Stimulated activated memory B cell treated with anti-CD40 and anti-IgM and Interleukin-4, amounts not matched to agents 10 μg/mL and 1 μg/mL and 100 μg/mL, for 72 hours (primary cell): ENCODE measurements around the gene DIO1.
"Not testable (repeated sequence)": the region's sequence is repeated elsewhere in the genome, so short reads cannot be mapped to it uniquely, and the experiment has no call there.

ENCODE experiments used
- ATAC-seq: fragments of 150-1000 bp; cut with Tn5 transposase; 2 replicates; pipeline ENCODE4 v1.10.0; 2021
- H3K27ac Mint-ChIP-seq: one replicate; pipeline ENCODE4 v1.8.0; 2022; ENCODE audit warnings: mild to moderate bottlenecking, mixed read lengths
- H3K27me3 Mint-ChIP-seq: one replicate; pipeline ENCODE4 v1.8.0; 2022; ENCODE audit warnings: mixed read lengths
- H3K36me3 Mint-ChIP-seq: one replicate; pipeline ENCODE4 v1.8.0; 2022; ENCODE audit warnings: mixed read lengths
- H3K4me1 Mint-ChIP-seq: one replicate; pipeline ENCODE4 v1.8.0; 2022; ENCODE audit warnings: mixed read lengths
- H3K4me3 Mint-ChIP-seq: one replicate; pipeline ENCODE4 v1.8.0; 2022; ENCODE audit warnings: mild to moderate bottlenecking, moderate library complexity, mixed read lengths
- H3K9me3 Mint-ChIP-seq: one replicate; pipeline ENCODE4 v1.8.0; 2022; ENCODE audit warnings: mixed read lengths

The DIO1 gene

DNA sequence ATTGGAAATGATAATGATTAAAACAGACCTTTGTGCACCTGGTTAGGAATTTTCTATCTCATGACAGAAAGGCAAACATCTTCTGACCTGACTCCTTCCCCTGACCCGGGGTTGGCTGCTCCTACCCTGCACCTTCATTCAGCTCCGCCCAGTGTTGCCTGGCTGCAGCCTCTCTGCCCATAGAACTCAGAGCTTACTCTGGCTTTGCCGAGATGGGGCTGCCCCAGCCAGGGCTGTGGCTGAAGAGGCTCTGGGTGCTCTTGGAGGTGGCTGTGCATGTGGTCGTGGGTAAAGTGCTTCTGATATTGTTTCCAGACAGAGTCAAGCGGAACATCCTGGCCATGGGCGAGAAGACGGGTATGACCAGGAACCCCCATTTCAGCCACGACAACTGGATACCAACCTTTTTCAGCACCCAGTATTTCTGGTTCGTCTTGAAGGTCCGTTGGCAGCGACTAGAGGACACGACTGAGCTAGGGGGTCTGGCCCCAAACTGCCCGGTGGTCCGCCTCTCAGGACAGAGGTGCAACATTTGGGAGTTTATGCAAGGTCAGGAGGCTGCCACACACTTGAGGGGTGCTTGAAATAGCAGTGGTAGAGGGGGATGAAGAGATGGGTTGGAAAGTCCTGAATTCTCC, at the start of gene DIO1:
Gene DIO1, plus strand, starts transcription at position 189 of the 638 bp plus-strand sequence. Its CDS starts 24 bp downstream, at position 213.
- no peaks in the 10 kb centered on the region for H3K36me3 Mint-ChIP-seq
- H3K27me3 Mint-ChIP-seq, result peaks cover 13% of the 10 kb centered on the region
- H3K4me3 Mint-ChIP-seq, result no peak within 1 kb of the TSS
- peaks cover 13% of the 10 kb centered on the region for H3K4me1 Mint-ChIP-seq
- no peak within 1 kb of the TSS for H3K27ac Mint-ChIP-seq
- H3K9me3 Mint-ChIP-seq, result no peaks in the 10 kb centered on the region
- ATAC-seq, result no peak

DNA sequence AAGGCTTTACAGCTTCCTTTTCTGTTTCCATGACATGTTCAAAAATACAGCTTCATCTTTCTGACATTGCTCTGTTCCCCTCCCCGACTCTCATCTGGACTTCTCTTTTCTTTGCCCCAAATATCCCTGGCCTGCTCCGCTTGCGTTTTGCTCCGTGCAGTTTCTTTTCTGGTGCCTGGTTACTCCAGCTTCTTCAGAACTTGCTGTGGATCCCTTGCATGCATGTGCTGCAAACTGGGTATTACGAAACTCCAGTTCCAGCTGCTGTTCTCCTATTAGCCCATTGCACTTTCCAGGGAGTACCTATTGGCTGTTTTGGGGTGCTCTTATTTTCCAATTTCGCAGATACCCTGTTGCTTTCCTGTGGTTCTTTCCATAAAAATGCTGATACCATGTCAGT, 46.0 kb upstream of the DIO1 start:
- no peaks in the 10 kb centered on the region for H3K9me3 Mint-ChIP-seq
- H3K36me3 Mint-ChIP-seq, result peaks cover 34% of the 10 kb centered on the region
- H3K27ac Mint-ChIP-seq, result no peak overlapping the region
- H3K27me3 Mint-ChIP-seq, result no peaks in the 10 kb centered on the region
- no peak overlapping the region for H3K4me3 Mint-ChIP-seq
- H3K4me1 Mint-ChIP-seq, result no peaks in the 10 kb centered on the region
- ATAC-seq, result no peak

- Mint-ChIP-seq H3K27ac (no peak overlapping the region), H3K4me3 (no peak overlapping the region), H3K36me3 (peaks cover 49% of the 10 kb centered on the region)
These were observed 43.8 kb upstream of the DIO1 start for GRCh38 chr1:53850082-53850673.

GRCh38 chr1:53851571-53852285, 42.3 kb upstream of the DIO1 start:
- Mint-ChIP-seq H3K4me3 (no peak overlapping the region), H3K36me3 (peaks cover 53% of the 10 kb centered on the region), H3K4me1 (no peaks in the 10 kb centered on the region), H3K27ac (no peak overlapping the region), H3K27me3 (no peaks in the 10 kb centered on the region), H3K9me3 (no peaks in the 10 kb centered on the region)
- no peak for ATAC-seq

More at GRCh38 chr1:53850082-53850673, 43.8 kb upstream of the DIO1 start:
- Mint-ChIP-seq H3K9me3 (no peaks in the 10 kb centered on the region), H3K4me1 (no peaks in the 10 kb centered on the region), H3K27me3 (no peaks in the 10 kb centered on the region)
- ATAC-seq, result no peak

GRCh38 chr1:53860967-53861411, 33.0 kb upstream of the DIO1 start:
- Mint-ChIP-seq H3K27ac (peak overlapping the region; percentile 52), H3K36me3 (peaks cover 24% of the 10 kb centered on the region), H3K9me3 (no peaks in the 10 kb centered on the region), H3K4me3 (no peak overlapping the region), H3K27me3 (no peaks in the 10 kb centered on the region), H3K4me1 (peaks cover 25% of the 10 kb centered on the region)
- ATAC-seq, result peak; percentile 59

GRCh38 chr1:53862507-53862906, 31.5 kb upstream of the DIO1 start:
- Mint-ChIP-seq H3K27ac (peak overlapping the region; percentile 74), H3K27me3 (no peaks in the 10 kb centered on the region), H3K36me3 (peaks cover 34% of the 10 kb centered on the region), H3K4me3 (no peak overlapping the region), H3K4me1 (peaks cover 25% of the 10 kb centered on the region), H3K9me3 (no peaks in the 10 kb centered on the region)
- ATAC-seq, result peak; percentile 74

- H3K4me1 Mint-ChIP-seq, result peaks cover 10% of the 10 kb centered on the region
- ATAC-seq, result no peak
- H3K27ac Mint-ChIP-seq, result no peak overlapping the region
- H3K27me3 Mint-ChIP-seq, result no peaks in the 10 kb centered on the region
- H3K4me3 Mint-ChIP-seq, result no peak overlapping the region
- H3K36me3 Mint-ChIP-seq, result peaks cover 21% of the 10 kb centered on the region
- H3K9me3 Mint-ChIP-seq, result no peaks in the 10 kb centered on the region
These were observed 25.4 kb upstream of the DIO1 start for GRCh38 chr1:53868565-53868964.

GRCh38 chr1:53869454-53870117, 24.4 kb upstream of the DIO1 start:
- Mint-ChIP-seq H3K9me3 (no peaks in the 10 kb centered on the region), H3K27ac (peak overlapping the region; percentile 19), H3K36me3 (peaks cover 21% of the 10 kb centered on the region), H3K27me3 (no peaks in the 10 kb centered on the region), H3K4me3 (no peak overlapping the region), H3K4me1 (peaks cover 10% of the 10 kb centered on the region)
- peak; percentile 87 for ATAC-seq

DNA sequence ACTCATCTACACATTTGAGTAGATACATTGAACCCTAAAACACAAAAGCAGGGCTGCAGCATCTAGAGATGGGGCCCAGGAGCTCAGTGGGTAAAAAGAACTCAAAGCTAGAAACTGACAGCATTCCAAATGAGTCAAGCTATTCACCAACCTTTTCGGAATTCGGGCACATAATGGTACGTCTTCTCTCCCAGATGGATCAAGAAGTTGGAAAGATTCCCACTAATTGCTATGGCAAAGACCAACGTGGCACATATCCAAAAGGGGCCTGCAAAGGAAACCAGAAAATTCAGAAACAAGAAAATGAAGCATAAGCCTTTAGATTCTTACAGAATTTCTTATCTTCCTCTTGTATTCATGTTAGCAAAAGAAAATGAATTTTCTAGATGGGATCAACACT, 22.8 kb upstream of the DIO1 start:
- Mint-ChIP-seq H3K4me3 (no peak overlapping the region), H3K36me3 (peaks cover 22% of the 10 kb centered on the region), H3K27ac (no peak overlapping the region), H3K27me3 (no peaks in the 10 kb centered on the region), H3K4me1 (peaks cover 10% of the 10 kb centered on the region), H3K9me3 (no peaks in the 10 kb centered on the region)
- no peak for ATAC-seq

DNA sequence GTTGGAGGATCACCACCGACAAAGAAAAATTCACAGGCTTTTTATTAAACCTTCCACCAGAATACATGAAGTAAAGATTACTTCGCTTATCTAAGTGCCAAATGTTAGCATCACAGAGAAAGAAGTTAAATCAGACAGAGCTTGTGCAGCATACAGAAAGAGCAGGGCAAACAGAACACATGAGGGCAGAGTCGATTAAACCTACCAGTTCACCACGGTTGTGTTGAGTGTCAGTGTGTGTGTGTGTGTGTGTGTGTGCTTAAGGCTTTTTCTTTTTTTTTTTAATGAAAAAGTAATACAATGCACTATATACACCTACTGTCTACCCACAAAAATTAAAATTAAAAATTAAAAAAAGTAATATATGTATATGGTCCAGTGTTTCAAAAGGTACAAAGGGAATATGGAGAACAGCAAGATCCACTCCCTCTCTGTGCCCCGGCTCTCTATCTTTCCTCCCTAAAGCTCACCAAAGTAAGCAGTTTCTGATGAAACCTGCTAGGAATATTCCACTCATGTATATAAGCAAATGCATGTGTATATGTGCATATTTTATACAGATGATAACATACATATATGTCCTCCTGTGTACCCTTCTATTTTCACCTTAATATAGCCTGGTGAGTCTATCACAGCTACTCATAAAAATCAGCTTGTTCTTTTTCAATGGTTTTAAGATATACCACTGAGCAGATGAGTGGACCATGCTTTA, 22.1 kb upstream of the DIO1 start:
- Mint-ChIP-seq H3K27ac (no peak overlapping the region), H3K4me3 (no peak overlapping the region)

DNA sequence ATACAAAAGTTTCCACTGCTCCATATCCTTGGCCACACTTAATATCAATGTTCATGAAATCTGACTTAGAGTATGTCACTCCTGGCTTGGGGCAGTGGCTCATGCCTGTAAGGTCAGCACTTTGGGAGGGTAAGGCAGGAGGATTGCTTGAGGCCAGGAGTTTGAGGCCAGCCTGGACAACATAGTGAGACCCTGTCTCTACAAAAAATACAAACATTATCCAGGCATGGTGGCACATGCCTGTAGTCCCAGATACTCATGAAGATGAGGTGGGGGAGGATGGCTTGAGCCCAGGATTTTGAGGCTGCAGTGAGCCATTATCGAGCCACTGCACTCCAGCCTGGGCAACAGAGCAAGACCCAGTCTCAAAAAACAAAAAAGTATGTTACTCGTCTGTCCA, 18.8 kb upstream of the DIO1 start:
- H3K9me3 Mint-ChIP-seq, H3K4me1 Mint-ChIP-seq, H3K27ac Mint-ChIP-seq, H3K27me3 Mint-ChIP-seq, H3K4me3 Mint-ChIP-seq, ATAC-seq: not testable (repeated sequence)
- H3K36me3 Mint-ChIP-seq, result peaks cover 42% of the 10 kb centered on the region

More for the DNA sequence above, 22.1 kb upstream of the DIO1 start:
- peaks cover 24% of the 10 kb centered on the region for H3K36me3 Mint-ChIP-seq
- no peaks in the 10 kb centered on the region for H3K9me3 Mint-ChIP-seq
- no peaks in the 10 kb centered on the region for H3K27me3 Mint-ChIP-seq
- no peak for ATAC-seq
- H3K4me1 Mint-ChIP-seq, result peaks cover 10% of the 10 kb centered on the region

DNA sequence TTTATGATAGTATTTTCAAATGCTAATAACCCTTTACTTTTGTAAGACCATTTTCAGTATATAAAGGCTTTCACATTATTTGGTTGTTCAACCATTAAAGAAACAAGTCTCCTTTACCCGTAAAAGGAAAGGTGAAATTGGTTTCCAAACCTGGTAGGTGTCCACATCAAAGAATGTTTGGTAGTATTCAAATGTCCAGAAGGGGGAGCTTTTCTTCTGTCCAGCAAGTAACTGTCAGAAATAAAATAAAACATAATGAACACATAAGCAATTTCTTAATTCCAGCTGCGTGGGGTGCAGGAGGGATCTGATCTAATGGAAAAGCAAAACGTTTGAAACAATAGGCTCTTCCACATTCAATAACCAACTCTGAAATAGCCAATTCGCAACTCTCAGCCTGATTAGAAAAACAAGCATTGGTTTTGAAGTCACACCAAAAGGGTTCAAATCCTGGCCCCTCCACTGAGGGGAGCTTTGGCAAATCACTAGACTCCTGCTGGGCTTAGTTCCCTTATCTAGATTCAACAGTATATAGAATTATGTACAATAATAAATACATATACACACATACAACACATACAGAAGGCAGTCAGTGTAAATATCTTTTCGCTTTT, 15.4 kb upstream of the DIO1 start:
- peaks cover 69% of the 10 kb centered on the region for H3K36me3 Mint-ChIP-seq
- ATAC-seq, result no peak
- H3K27ac Mint-ChIP-seq, result no peak overlapping the region
- no peaks in the 10 kb centered on the region for H3K27me3 Mint-ChIP-seq
- no peak overlapping the region for H3K4me3 Mint-ChIP-seq
- H3K4me1 Mint-ChIP-seq, result no peaks in the 10 kb centered on the region
- peaks cover 3% of the 10 kb centered on the region for H3K9me3 Mint-ChIP-seq

- H3K4me3 Mint-ChIP-seq, ATAC-seq, H3K27ac Mint-ChIP-seq: not testable (repeated sequence)
These were observed 12.1 kb upstream of the DIO1 start for GRCh38 chr1:53881853-53882252.

DNA sequence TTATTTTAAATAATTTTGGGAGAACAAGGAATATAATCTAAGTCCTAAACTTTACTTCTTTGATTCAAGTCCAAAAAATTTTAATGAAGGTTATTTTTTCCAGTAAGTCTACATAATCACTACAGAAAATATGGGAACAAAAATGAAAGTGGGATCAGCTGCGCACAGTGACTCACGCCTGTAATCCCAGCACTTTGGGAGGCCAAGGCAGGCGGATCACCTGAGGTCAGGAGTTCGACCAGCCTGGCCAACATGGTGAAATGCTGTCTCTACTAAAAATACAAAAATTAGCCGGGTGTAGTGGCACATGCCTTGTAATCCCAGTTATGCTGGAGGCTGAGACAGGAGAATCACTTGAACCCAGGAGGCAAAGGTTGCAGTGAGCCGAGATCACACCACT, 10.4 kb upstream of the DIO1 start:
- not testable (repeated sequence) for H3K27me3 Mint-ChIP-seq, H3K4me1 Mint-ChIP-seq, H3K27ac Mint-ChIP-seq, H3K4me3 Mint-ChIP-seq, H3K9me3 Mint-ChIP-seq, ATAC-seq
- peaks cover 39% of the 10 kb centered on the region for H3K36me3 Mint-ChIP-seq

More at GRCh38 chr1:53881853-53882252, 12.1 kb upstream of the DIO1 start:
- peaks cover 53% of the 10 kb centered on the region for H3K36me3 Mint-ChIP-seq
- H3K9me3 Mint-ChIP-seq, H3K4me1 Mint-ChIP-seq, H3K27me3 Mint-ChIP-seq: not testable (repeated sequence)
